HCT116 (cell line): Measurements from ENCODE around the gene FIZ1.

ENCODE experiments used
- CBX3 ChIP-seq: IDR thresholded peaks from 2 replicates; pipeline ENCODE4 v1.6.1; 2012; ENCODE audit warnings: low read depth
- CTCF ChIP-seq, 3 experiments: fragments of 200-600 bp in 1 of 3; sonication (generic) in 1 of 3; IDR thresholded peaks in 2 of 3; conservative IDR thresholded peaks in 1 of 3; 2 replicates each; pipeline ENCODE4 v1.5.1; 2012 to 2017; ENCODE audit warnings: low read depth in 2 of 3, low read length in 2 of 3, antibody characterized with exemption in 1 of 3, borderline replicate concordance in 1 of 3, control low read depth in 1 of 3, mild to moderate bottlenecking in 1 of 3, mixed read lengths in 1 of 3, mixed run types in 1 of 3, moderate library complexity in 1 of 3; ENCODE audit not compliant: insufficient read depth in 1 of 3
- ELF1 ChIP-seq: IDR thresholded peaks from 2 replicates; pipeline ENCODE4 v1.6.1; 2012; ENCODE audit warnings: low read depth, borderline replicate concordance
- POLR2A ChIP-seq: IDR thresholded peaks from 2 replicates; pipeline ENCODE4 v1.7.0; 2011; ENCODE audit warnings: borderline replicate concordance; ENCODE audit not compliant: insufficient read depth, insufficient read length; ENCODE audit errors: extremely low read depth

GRCh38 chr19:55593096-55593772 lies 6.1 kb downstream of the FIZ1 start:
- no peak for TF ChIP-seq CTCF (IDR thresholded peaks at IDR 0.05 in 2 of 3, conservative IDR thresholded peaks at IDR 0.05 in 1 of 3; ENCODE audit: borderline replicate concordance in 1 of 3, insufficient read depth in 1 of 3, low read depth in 2 of 3, low read length in 2 of 3)
- TF ChIP-seq CBX3: no peak
- TF ChIP-seq ELF1: no peak
- TF ChIP-seq POLR2A: no peak
